GM23338 (cell line): ENCODE data around the gene DNAJC5G. TPM values are rescaled to one million over a fixed set of nuclear protein-coding genes. Genes with fewer than 3 reads are reported as not detected.

Source experiments
- ATAC-seq: fragments of 200-7000 bp; cut with Tn5 transposase; 3 replicates; pipeline ENCODE4 v1.9.1; 2020
- DNase-seq: peaks from one replicate; pipeline ENCODE4 v3.0.0-alpha.2; 2015; ENCODE audit warnings: low spot score
- H2AFZ ChIP-seq: fragments of 200-600 bp; sonication (generic); 2 replicates; pipeline ENCODE4 v1.8.0; 2016; ENCODE audit warnings: antibody characterized with exemption, mild to moderate bottlenecking, moderate library complexity
- H3F3A ChIP-seq: fragments of 200-600 bp; sonication (generic); replicated peaks from 2 replicates; pipeline ENCODE4 v1.8.0; 2017; ENCODE audit warnings: antibody characterized with exemption, mixed run types, low read depth
- H3K27ac ChIP-seq: fragments of 200-600 bp; sonication (generic); 2 replicates; pipeline ENCODE4 v1.6.1; 2016; ENCODE audit warnings: low read depth
- H3K27me3 ChIP-seq: fragments of 200-600 bp; sonication (generic); 2 replicates; pipeline ENCODE4 v1.8.0; 2016; ENCODE audit warnings: mild to moderate bottlenecking, mixed run types, moderate library complexity; ENCODE audit not compliant: insufficient read depth
- H3K36me3 ChIP-seq: fragments of 200-600 bp; sonication (generic); 2 replicates; pipeline ENCODE4 v1.8.0; 2016; ENCODE audit warnings: mild to moderate bottlenecking; ENCODE audit not compliant: insufficient read depth
- H3K4me1 ChIP-seq: fragments of 200-600 bp; sonication (generic); 2 replicates; pipeline ENCODE4 v1.8.0; 2016; ENCODE audit warnings: mild to moderate bottlenecking, moderate library complexity; ENCODE audit not compliant: insufficient read depth
- H3K4me2 ChIP-seq: fragments of 200-600 bp; sonication (generic); 2 replicates; pipeline ENCODE4 v1.7.1; 2017; ENCODE audit warnings: mixed run types
- H3K4me3 ChIP-seq: fragments of 200-600 bp; sonication (generic); 2 replicates; pipeline ENCODE4 v1.6.1; 2016; ENCODE audit warnings: mixed run types
- H3K79me2 ChIP-seq: fragments of 200-600 bp; sonication (generic); replicated peaks from 2 replicates; pipeline ENCODE4 v1.8.0; 2017; ENCODE audit warnings: mild to moderate bottlenecking; ENCODE audit not compliant: insufficient read depth
- H3K9me2 ChIP-seq: fragments of 200-600 bp; sonication (generic); 2 replicates; pipeline ENCODE4 v1.8.0; 2017; ENCODE audit not compliant: insufficient read depth
- H4K20me1 ChIP-seq: fragments of 200-600 bp; sonication (generic); replicated peaks from 2 replicates; pipeline ENCODE4 v1.8.0; 2017; ENCODE audit warnings: mild to moderate bottlenecking; ENCODE audit not compliant: insufficient read depth
- H3K27ac Mint-ChIP-seq: 2 replicates; pipeline ENCODE4 v1.8.0; 2020; ENCODE audit warnings: inconsistent platforms, mild to moderate bottlenecking, moderate library complexity, mixed read lengths
- H3K27me3 Mint-ChIP-seq: 3 replicates; pipeline ENCODE4 v1.8.0; 2022; ENCODE audit warnings: low read depth, mild to moderate bottlenecking, moderate library complexity, mixed read lengths, inconsistent platforms; ENCODE audit not compliant: insufficient read depth, poor library complexity
- H3K36me3 Mint-ChIP-seq: 3 replicates; pipeline ENCODE4 v1.8.0; 2021; ENCODE audit warnings: low read depth, mild to moderate bottlenecking, inconsistent platforms, moderate library complexity, mixed read lengths
- H3K4me1 Mint-ChIP-seq: 3 replicates; pipeline ENCODE4 v1.8.0; 2020; ENCODE audit warnings: mild to moderate bottlenecking, inconsistent platforms, mixed read lengths
- H3K4me3 Mint-ChIP-seq: 3 replicates; pipeline ENCODE4 v1.8.0; 2021; ENCODE audit warnings: moderate library complexity, mild to moderate bottlenecking, inconsistent platforms, mixed read lengths
- H3K9me3 Mint-ChIP-seq: 3 replicates; pipeline ENCODE4 v1.8.0; 2020; ENCODE audit warnings: moderate library complexity, mild to moderate bottlenecking, inconsistent platforms, mixed read lengths
- CREB1 ChIP-seq: fragments of 250-450 bp; sonication (Bioruptor Pico); IDR thresholded peaks from 2 replicates; pipeline ENCODE4 v1.5.0; 2020; ENCODE audit warnings: low read depth, mild to moderate bottlenecking, moderate library complexity
- CTCF ChIP-seq, 2 experiments: fragments of 200-600 bp in 1 of 2; sonication (generic) in 1 of 2; conservative IDR thresholded peaks; 2 replicates each; pipeline versions ENCODE4 v1.5.1 to v1.6.1; 2016 to 2017; ENCODE audit warnings: antibody characterized with exemption in 2 of 2, low read depth in 2 of 2, mild to moderate bottlenecking in 2 of 2, moderate library complexity in 1 of 2
- ETS1 ChIP-seq: IDR thresholded peaks from 2 replicates; pipeline ENCODE4 v1.6.1; 2016; ENCODE audit warnings: antibody characterized with exemption
- EZH2 ChIP-seq: fragments of 200-600 bp; sonication (generic); IDR thresholded peaks from one replicate; pipeline ENCODE4 v1.8.0; 2017; ENCODE audit warnings: antibody characterized with exemption, mild to moderate bottlenecking, low read depth; ENCODE audit not compliant: unreplicated experiment
- EZH2phosphoT487 ChIP-seq: fragments of 200-600 bp; sonication (generic); IDR thresholded peaks from one replicate; pipeline ENCODE4 v1.8.1; 2018; ENCODE audit warnings: antibody characterized with exemption; ENCODE audit not compliant: unreplicated experiment
- JUNB ChIP-seq: IDR thresholded peaks from one replicate; pipeline ENCODE4 v1.6.1; 2016; ENCODE audit warnings: antibody characterized with exemption; ENCODE audit not compliant: unreplicated experiment
- NANOG ChIP-seq: IDR thresholded peaks from 2 replicates; pipeline ENCODE4 v1.6.1; 2016; ENCODE audit warnings: antibody characterized with exemption, borderline replicate concordance
- POLR2AphosphoS5 ChIP-seq: IDR thresholded peaks from 2 replicates; pipeline ENCODE4 v1.6.1; 2016; ENCODE audit warnings: antibody characterized with exemption, low read depth
- REST ChIP-seq: IDR thresholded peaks from one replicate; pipeline ENCODE4 v1.6.1; 2018; ENCODE audit warnings: antibody characterized with exemption; ENCODE audit not compliant: unreplicated experiment
- ZNF114 ChIP-seq: fragments of 250-450 bp; sonication (Bioruptor Pico); IDR thresholded peaks from 2 replicates; pipeline ENCODE4 v1.5.0; 2020; ENCODE audit warnings: mild to moderate bottlenecking, moderate library complexity
- ZNF331 ChIP-seq: fragments of 250-450 bp; sonication (Bioruptor Pico); IDR thresholded peaks from 2 replicates; pipeline ENCODE4 v1.5.0; 2020; ENCODE audit warnings: low read depth, mild to moderate bottlenecking, moderate library complexity
- polyA plus RNA-seq: library from polyadenylated mRNA; unstranded; fragments of >200 nt; fragmentation: Nextera tagmentation; extraction: Ambion mirVana; gene quantifications from 2 replicates; pipeline ENCODE4 v1.2.1, GENCODE V29; 2016
- total RNA-seq: library from RNA; depleted of rRNA; stranded (reverse); fragments of >200 nt; shearing (Covaris generic); gene quantifications from 2 replicates; pipeline ENCODE4 v1.2.3, GENCODE V29; 2014

DNAJC5G gene
- total and polyA plus RNA-seq, 2 experiments from 2014 or later = 0.59 TPM; not detected in 1

GRCh38 chr2:27251766-27252165 lies 23.5 kb upstream of the DNAJC5G start:
- Mint-ChIP-seq H3K9me3 (no peaks in the 10 kb centered on the region), H3K36me3 (no peaks in the 10 kb centered on the region; the same call in 2 of the 3 replicates), H3K27ac (no peak overlapping the region), H3K4me1 (peaks cover 18% of the 10 kb centered on the region), H3K4me3 (no peak overlapping the region), H3K27me3 (peaks cover 20% of the 10 kb centered on the region)
- no peaks in the 10 kb centered on the region for H4K20me1 ChIP-seq
- no peaks in the 10 kb centered on the region for H3K9me2 ChIP-seq
- H3K4me1 ChIP-seq = peaks cover 10% of the 10 kb centered on the region
- DNase-seq (no peak), ATAC-seq (no peak)
- no peak overlapping the region for H3K27ac ChIP-seq
- H2AFZ ChIP-seq = no peak overlapping the region
- no peaks in the 10 kb centered on the region for H3K79me2 ChIP-seq
- peaks cover 12% of the 10 kb centered on the region for H3F3A ChIP-seq
- TF ChIP-seq REST = no peak
- no peak for TF ChIP-seq EZH2phosphoT487
- TF ChIP-seq NANOG = no peak
- TF ChIP-seq ZNF331 (CRISPR knock-in tag) = no peak
- TF ChIP-seq ETS1 = no peak
- TF ChIP-seq ZNF114 (CRISPR knock-in tag) = no peak
- no peak for TF ChIP-seq POLR2AphosphoS5
- TF ChIP-seq CTCF (conservative IDR thresholded peaks at IDR 0.05; ENCODE audit: low read depth in 2 of 2) = no peak
- no peak for TF ChIP-seq JUNB
- peaks cover 14% of the 10 kb centered on the region for H3K27me3 ChIP-seq
- no peak overlapping the region for H3K4me2 ChIP-seq
- H3K4me3 ChIP-seq = no peak overlapping the region
- H3K36me3 ChIP-seq = no peaks in the 10 kb centered on the region

GRCh38 chr2:27255187-27255586 lies 20.0 kb upstream of the DNAJC5G start:
- H2AFZ ChIP-seq = no peak overlapping the region
- H4K20me1 ChIP-seq = no peaks in the 10 kb centered on the region; the same call in 1 of the 2 replicates
- Mint-ChIP-seq H3K27me3 (peaks cover 19% of the 10 kb centered on the region), H3K27ac (no peak overlapping the region), H3K36me3 (no peaks in the 10 kb centered on the region; the same call in 2 of the 3 replicates), H3K4me1 (peaks cover 18% of the 10 kb centered on the region), H3K4me3 (no peak overlapping the region; the same call in 2 of the 3 replicates), H3K9me3 (no peaks in the 10 kb centered on the region)
- H3K4me1 ChIP-seq = peaks cover 10% of the 10 kb centered on the region
- peaks cover 19% of the 10 kb centered on the region for H3K27me3 ChIP-seq
- no peaks in the 10 kb centered on the region for H3K36me3 ChIP-seq
- no peak overlapping the region for H3K4me3 ChIP-seq
- ATAC-seq (no peak), DNase-seq (no peak)
- H3K79me2 ChIP-seq = no peaks in the 10 kb centered on the region
- no peak overlapping the region for H3K27ac ChIP-seq
- H3K4me2 ChIP-seq = no peak overlapping the region
- H3F3A ChIP-seq = 0 out of 2 replicates have a peak, but pooled peaks cover 5% of the 10 kb centered on the region
- no peaks in the 10 kb centered on the region for H3K9me2 ChIP-seq
- TF ChIP-seq JUNB (no peak), EZH2 (no peak), CTCF (conservative IDR thresholded peaks at IDR 0.05; ENCODE audit: low read depth in 2 of 2) (no peak), EZH2phosphoT487 (no peak), CREB1 (no peak), REST (no peak)
